NCI-H2029 treated with DMSO at 0.1 percent for 48 hours (cell line): Measurements from ENCODE around the gene PIGL.
A peak's percentile ranks its signal among the peaks of the same experiment; 100 is the strongest.
"Not testable (repeated sequence)": the region's sequence is repeated elsewhere in the genome, so short reads cannot be mapped to it uniquely, and the experiment has no call there.

Experiments
- DNase-seq: peaks from one replicate; lab custom pipeline; 2025; lab: John Stamatoyannopoulos, UW

PIGL gene

GRCh38 chr17:16217002-16217635 is at the start of gene PIGL:
TSS of gene PIGL (plus strand) at chr17:16217210. CDS start at chr17:16217227, 17 bp downstream.
- DNase-seq, result peak; percentile 85

GRCh38 chr17:16171613-16172012 is 45.4 kb upstream of the PIGL start:
- DNase-seq, result peak; percentile 39

DNA sequence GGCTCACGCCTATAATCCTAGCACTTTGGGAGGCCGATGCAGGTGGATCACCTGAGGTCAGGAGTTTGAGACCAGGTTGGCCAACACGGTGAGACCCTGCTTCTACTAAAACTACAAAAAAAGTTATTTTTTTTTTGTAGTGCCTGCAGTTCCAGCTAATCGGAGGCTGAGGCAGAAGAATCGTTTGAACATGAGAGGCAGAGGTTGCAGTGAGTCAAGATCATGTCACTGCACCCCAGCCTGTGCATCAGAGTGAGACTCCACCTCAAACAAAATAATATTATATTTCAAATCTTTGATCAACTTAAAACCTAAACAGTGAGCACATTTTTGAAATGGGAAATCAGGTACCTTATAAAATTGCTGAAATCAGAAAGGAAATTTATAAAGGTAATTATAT is 38.2 kb upstream of the PIGL start:
- DNase-seq, result no peak

- DNase-seq, result no peak
These were observed 35.4 kb upstream of the PIGL start for GRCh38 chr17:16181581-16181980.

DNA sequence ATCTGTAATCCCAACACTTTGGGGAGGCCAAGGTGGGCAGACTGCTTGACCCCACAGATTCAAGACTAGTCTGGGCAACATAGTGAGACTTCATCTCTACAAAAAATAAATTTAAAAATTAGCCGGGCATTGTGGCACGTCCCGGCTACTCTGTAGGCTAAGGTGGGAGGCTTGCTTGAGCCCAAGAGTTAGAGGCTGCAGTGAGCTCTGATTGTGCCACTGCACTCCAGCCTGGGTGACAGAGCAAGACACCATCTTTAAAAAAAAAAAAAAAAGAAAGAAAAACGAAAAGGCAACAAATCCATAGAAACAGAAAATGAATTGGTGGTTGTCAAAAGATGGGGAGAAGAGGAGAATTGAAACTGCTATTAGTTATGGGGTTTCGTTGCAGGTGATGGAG is 29.4 kb upstream of the PIGL start:
- no peak for DNase-seq

DNA sequence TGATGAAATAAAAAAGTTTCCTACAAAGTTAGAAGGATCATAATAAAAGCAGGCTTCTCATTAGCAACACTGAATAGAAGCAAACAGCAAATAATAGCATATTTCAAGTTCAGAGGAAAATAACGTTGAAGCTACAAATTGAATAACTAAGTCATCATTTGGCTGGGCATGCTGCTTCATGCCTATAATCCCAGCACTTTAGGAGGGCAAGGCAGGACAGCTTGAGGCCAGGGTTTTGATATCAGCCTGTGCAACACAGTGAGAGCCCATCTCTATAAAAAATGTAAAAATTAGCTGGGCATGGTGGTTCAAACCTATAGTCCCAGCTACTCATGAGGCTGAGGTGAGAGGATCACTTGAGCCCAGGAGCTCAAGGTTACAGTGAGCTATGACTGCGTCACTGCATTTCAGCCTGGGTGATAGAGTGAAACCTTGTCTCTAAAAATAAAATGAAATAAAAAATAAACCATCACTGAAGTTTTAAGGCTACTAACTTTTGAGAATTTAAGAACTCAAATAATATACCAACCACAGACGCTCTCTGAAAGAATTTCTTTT is 27.1 kb upstream of the PIGL start:
- no peak for DNase-seq

- DNase-seq, result no peak
These were observed 26.2 kb upstream of the PIGL start for GRCh38 chr17:16190703-16191360.

- no peak for DNase-seq
These were observed 25.4 kb upstream of the PIGL start for GRCh38 chr17:16191604-16192003.

DNA sequence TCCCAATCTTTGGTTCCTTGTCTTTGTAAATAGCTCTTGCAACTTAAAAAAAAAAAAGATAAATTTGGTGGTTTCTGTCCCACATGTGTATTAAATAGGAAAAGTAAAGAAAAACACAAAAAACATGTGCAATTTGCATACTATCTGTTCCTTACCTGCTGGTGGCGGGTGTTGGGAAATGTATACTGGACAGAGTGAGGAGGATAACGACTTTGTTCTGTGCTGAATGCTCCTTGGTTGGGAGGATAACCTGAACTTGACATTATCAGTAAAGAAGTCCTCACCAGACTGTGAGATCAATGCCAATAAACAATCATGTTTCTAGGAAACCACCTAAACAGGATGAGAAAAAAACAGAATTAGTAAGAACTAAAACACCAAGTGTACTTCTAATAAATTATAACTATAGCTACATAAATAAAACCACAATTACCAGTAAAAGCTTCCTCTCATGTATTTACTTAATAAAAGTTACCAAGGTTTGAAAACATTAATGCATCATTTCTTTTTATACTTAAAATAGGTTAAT is 22.6 kb upstream of the PIGL start:
- DNase-seq, result not testable (repeated sequence)

- DNase-seq, result no peak
These were observed 19.7 kb upstream of the PIGL start for GRCh38 chr17:16197276-16197675.

- no peak for DNase-seq
These were observed 17.9 kb upstream of the PIGL start for GRCh38 chr17:16199093-16199492.

GRCh38 chr17:16201693-16202131 is 15.3 kb upstream of the PIGL start:
- not testable (repeated sequence) for DNase-seq

DNA sequence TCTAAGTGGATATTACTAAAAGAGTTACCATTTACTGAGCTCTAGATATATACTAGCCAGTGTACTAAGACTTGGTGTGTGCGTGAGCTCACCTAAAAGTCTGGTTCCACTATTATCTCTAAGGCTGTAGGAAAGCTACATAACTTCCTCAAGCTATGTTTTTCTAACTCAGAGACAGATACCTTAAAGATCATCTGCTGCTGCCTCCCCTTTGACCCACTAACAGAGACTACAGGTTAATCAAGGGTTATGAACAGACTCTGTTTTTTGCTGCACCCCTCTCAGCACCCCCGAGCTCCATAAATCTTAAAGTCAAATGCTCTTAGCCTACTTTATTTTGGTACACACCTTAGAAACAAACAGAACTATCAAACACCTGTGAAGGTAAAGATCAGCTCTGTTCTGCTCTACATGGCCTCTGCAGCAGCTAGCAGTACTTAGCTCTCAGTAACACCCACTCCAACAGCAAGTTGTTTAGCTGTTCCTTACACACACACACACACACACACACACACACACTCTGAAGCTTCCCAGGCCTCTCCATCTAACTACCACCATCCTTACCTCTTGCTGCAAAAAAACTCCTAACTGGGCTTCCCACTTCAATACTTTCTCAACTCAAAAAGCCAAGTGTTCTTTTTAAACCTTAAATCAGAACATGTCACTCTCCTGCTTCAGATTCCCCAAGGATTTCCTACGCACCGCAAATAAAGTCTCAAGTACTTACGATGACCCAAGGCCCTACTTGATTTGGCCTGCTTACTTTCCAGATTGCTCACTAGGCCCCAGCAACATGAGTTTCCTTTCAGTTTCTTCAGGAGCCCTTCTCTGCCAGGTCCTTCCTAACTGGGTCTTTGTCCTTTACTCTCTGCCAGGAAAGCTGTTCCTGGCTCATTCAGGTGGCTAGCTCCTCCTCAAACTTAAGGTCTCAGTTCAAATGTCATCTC is 14.2 kb upstream of the PIGL start:
- DNase-seq, result not testable (repeated sequence)

GRCh38 chr17:16204763-16205162 is 12.2 kb upstream of the PIGL start:
- DNase-seq, result not testable (repeated sequence)

- DNase-seq, result no peak
These were observed 5.4 kb upstream of the PIGL start for GRCh38 chr17:16211590-16211989.

DNA sequence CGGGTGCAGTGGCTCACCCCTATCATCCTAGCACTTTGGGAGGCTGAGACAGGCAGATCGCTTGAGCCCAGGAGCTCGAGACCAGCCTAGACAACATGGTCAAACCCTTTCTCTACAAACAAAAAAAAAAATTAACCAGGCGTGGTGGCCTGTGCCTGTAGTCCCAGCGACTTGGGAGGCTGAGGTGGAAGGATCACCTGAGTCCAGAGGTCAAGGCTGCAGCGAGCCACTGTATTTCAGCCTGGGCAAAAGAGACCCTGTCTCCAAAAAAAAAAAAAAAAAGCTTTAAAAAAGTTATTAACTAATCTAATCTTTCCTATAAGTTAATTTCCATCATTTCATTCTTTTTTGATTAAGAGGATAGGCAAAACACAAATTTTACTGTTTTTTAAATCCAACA is 4.2 kb upstream of the PIGL start:
- no peak for DNase-seq

DNA sequence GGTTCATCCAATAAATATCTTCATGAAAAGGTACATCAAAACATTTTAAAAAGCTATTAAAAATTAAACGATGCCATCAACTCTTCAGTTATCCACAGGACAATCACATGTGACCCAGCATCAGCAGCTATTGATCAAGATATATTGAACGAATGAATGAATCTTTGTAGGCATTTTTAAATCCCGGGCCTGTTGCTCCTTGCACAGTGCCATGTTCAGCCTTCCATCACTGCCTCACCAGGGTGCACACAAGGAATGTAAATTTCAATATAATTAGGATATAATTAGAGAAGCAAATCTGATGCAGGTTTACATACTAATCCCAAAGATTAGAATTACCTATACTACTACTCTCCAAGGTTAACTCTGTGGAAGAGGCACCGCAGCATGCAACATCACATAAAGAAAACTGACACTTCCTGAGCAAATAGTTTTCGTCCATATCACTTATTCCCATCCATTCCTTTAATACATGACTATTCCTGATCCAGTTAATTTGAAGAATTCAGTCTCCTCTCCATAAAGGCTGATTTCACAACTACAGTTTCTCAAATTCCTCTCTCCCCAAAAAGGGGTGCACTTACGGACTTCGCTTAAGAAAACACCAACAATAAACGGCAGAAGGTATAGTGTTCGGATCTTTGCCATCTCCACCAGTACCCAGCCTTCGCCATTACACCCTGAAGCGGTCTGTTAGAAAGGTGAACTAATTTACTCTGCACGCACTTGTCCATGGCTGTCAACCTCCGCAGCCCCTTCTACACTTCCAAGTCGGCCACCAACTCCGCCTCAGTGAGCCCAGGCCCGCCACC is 2.6 kb upstream of the PIGL start:
- no peak for DNase-seq

GRCh38 chr17:16215002-16215272 is 2.1 kb upstream of the PIGL start:
- DNase-seq, result no peak

- peak; percentile 52 for DNase-seq
These were observed 1.6 kb upstream of the PIGL start, which contains the start of gene NCOR1 for GRCh38 chr17:16215273-16215964. TSS of gene NCOR1 (minus strand) at chr17:16215534. CDS start at chr17:16194569, 20,965 bp downstream.

GRCh38 chr17:16215965-16216316 is 1.1 kb upstream of the PIGL start:
- no peak for DNase-seq
